DOHH2 (cell line): ENCODE data around the gene DCAF11.

Source experiments
- H3F3A ChIP-seq: fragments of 200-600 bp; sonication (generic), shearing (Covaris generic); 2 replicates; pipeline ENCODE4 v1.6.0; 2016; ENCODE audit warnings: antibody characterized with exemption, mild to moderate bottlenecking; ENCODE audit not compliant: control insufficient read depth, insufficient read depth
- H3K27ac ChIP-seq: fragments of 200-600 bp; sonication (generic); 2 replicates; pipeline ENCODE4 v1.5.1; 2014; ENCODE audit warnings: low read depth, mild to moderate bottlenecking, low read length, moderate library complexity
- H3K27me3 ChIP-seq: fragments of 200-600 bp; sonication (generic); 2 replicates; pipeline ENCODE4 v1.6.1; 2014; ENCODE audit warnings: mild to moderate bottlenecking, low read length, mixed read lengths; ENCODE audit not compliant: control insufficient read depth
- H3K36me3 ChIP-seq: fragments of 200-600 bp; sonication (generic); 2 replicates; pipeline ENCODE4 v1.6.1; 2014; ENCODE audit warnings: mild to moderate bottlenecking, low read length, moderate library complexity, mixed read lengths; ENCODE audit not compliant: control insufficient read depth
- H3K4me1 ChIP-seq: fragments of 200-600 bp; sonication (generic); 2 replicates; pipeline ENCODE4 v1.6.1; 2014; ENCODE audit warnings: mild to moderate bottlenecking, low read length, mixed read lengths; ENCODE audit not compliant: control insufficient read depth
- H3K4me2 ChIP-seq: fragments of 200-600 bp; sonication (generic); 2 replicates; pipeline ENCODE4 v1.6.0; 2014; ENCODE audit warnings: mild to moderate bottlenecking, low read length, moderate library complexity
- H3K4me3 ChIP-seq: fragments of 200-600 bp; sonication (generic); 2 replicates; pipeline ENCODE4 v1.5.1; 2014; ENCODE audit warnings: mild to moderate bottlenecking, low read length, mixed read lengths
- H3K79me2 ChIP-seq: fragments of 200-600 bp; sonication (generic); 2 replicates; pipeline ENCODE4 v1.6.1; 2014; ENCODE audit warnings: mild to moderate bottlenecking, low read length, mixed read lengths; ENCODE audit not compliant: control insufficient read depth
- H3K9me2 ChIP-seq: fragments of 200-600 bp; sonication (generic); replicated peaks from 2 replicates; pipeline ENCODE4 v1.6.1; 2014; ENCODE audit warnings: mild to moderate bottlenecking, low read length, mixed read lengths; ENCODE audit not compliant: control insufficient read depth
- H3K9me3 ChIP-seq: fragments of 200-600 bp; sonication (generic); 2 replicates; pipeline ENCODE4 v1.6.1; 2014; ENCODE audit warnings: antibody characterized with exemption, low read length, mixed read lengths; ENCODE audit not compliant: control insufficient read depth, insufficient read depth
- H4K20me1 ChIP-seq: fragments of 200-600 bp; sonication (generic); 2 replicates; pipeline ENCODE4 v1.6.0; 2014; ENCODE audit warnings: low read depth, mild to moderate bottlenecking, antibody characterized with exemption, low read length, moderate library complexity; ENCODE audit not compliant: control insufficient read depth, insufficient read depth
- EZH2phosphoT487 ChIP-seq: fragments of 200-600 bp; sonication (generic); IDR thresholded peaks from 2 replicates; pipeline ENCODE4 v1.6.1; 2017; ENCODE audit warnings: borderline replicate concordance, mild to moderate bottlenecking, antibody characterized with exemption, low read length, moderate library complexity, mixed read lengths
- TF ChIP-seq, protein P1 (sequence below): fragments of 200-600 bp; sonication (generic); IDR thresholded peaks from one replicate; pipeline ENCODE4 v1.5.1; 2014; ENCODE audit warnings: antibody characterized with exemption, mild to moderate bottlenecking, low read depth, low read length; ENCODE audit not compliant: poor library complexity, severe bottlenecking

DCAF11 gene

DNA sequence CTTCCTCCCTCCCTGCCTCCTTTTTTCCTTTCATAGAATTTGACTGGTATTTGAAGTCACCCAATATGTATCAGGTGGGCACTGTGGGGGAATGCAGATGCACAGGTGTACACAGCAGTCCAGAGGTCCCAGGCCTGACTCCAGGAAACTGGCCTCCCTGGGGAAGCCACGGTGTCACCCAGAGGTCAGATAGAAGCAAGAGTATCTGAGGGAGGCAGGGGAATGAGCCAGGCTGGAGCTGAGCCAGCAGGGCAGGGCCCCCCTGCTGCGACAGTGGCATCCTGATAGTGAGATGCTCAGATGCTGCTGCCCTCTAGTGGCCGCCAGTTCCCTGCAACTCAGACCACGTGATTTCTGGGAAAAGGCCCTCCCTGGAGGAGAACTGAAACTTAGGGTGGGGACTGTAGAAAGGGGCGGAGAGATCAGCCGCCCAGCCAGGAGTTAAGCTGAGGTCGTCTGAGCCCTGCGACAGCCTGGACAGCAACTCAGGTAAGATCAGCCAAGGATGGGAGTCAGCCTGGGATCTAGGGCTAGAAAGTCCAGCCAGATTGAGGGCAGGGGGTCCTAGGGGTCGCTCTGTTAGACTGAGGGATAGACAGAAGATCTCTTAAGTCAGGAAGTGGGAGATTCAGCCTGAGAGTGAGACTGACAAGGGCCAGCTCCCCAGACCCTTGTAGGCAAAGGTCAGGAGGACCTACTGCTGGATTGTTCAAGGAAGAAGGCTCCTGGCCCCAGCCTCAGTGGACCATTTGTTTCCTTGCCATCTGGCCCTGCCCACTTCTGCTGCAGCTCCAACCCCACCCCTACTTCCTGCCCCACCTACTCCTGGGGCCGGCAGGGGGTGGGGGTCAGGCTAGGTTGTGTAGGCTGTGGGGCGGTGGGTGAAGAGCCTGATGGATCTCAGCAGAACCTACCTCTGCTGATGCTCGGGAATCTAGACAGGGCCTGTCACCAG lies 46.5 kb downstream of the DCAF11 start, which contains the start of gene IRF9:
Gene IRF9, plus strand, starts transcription at position 416 of the 955 bp plus-strand sequence. CDS start 880 bp downstream, outside the sequence.
- Histone ChIP-seq H3K27ac (peak within 1 kb of the TSS; percentile 65), H3K9me3 (no peaks in the 10 kb centered on the region), H3K4me1 (peaks cover 17% of the 10 kb centered on the region), H3K9me2 (no peaks in the 10 kb centered on the region), H3F3A (no peaks in the 10 kb centered on the region), H3K36me3 (peaks cover 62% of the 10 kb centered on the region), H3K79me2 (peaks cover 7% of the 10 kb centered on the region), H3K4me2 (peak within 1 kb of the TSS; percentile 86), H3K27me3 (no peaks in the 10 kb centered on the region), H3K4me3 (peak within 1 kb of the TSS; percentile 74), H4K20me1 (no peaks in the 10 kb centered on the region)
- TF ChIP-seq, protein P1, sequence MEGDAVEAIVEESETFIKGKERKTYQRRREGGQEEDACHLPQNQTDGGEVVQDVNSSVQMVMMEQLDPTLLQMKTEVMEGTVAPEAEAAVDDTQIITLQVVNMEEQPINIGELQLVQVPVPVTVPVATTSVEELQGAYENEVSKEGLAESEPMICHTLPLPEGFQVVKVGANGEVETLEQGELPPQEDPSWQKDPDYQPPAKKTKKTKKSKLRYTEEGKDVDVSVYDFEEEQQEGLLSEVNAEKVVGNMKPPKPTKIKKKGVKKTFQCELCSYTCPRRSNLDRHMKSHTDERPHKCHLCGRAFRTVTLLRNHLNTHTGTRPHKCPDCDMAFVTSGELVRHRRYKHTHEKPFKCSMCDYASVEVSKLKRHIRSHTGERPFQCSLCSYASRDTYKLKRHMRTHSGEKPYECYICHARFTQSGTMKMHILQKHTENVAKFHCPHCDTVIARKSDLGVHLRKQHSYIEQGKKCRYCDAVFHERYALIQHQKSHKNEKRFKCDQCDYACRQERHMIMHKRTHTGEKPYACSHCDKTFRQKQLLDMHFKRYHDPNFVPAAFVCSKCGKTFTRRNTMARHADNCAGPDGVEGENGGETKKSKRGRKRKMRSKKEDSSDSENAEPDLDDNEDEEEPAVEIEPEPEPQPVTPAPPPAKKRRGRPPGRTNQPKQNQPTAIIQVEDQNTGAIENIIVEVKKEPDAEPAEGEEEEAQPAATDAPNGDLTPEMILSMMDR, result peak; percentile 97
- no peak for TF ChIP-seq EZH2phosphoT487

DNA sequence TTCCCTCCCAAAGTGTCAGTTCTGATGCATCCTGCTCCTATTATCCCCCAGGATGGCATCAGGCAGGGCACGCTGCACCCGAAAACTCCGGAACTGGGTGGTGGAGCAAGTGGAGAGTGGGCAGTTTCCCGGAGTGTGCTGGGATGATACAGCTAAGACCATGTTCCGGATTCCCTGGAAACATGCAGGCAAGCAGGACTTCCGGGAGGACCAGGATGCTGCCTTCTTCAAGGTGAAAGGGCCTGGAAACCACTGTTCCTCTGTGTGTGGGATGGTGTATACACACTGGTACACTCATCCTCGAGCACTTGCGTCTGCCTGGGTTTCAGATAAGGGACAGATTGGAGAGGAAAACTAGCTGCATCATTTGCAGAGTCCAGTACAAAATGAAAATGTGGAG lies 47.5 kb downstream of the DCAF11 start:
- Histone ChIP-seq H3K4me1 (peaks cover 17% of the 10 kb centered on the region), H3K9me3 (no peaks in the 10 kb centered on the region), H3K27me3 (no peaks in the 10 kb centered on the region), H3K27ac (peak overlapping the region; percentile 65; the same call in 1 of the 2 replicates), H3F3A (no peaks in the 10 kb centered on the region), H3K79me2 (peaks cover 7% of the 10 kb centered on the region), H3K4me2 (peak overlapping the region; percentile 86), H3K9me2 (no peaks in the 10 kb centered on the region), H4K20me1 (no peaks in the 10 kb centered on the region), H3K4me3 (peak overlapping the region; percentile 74), H3K36me3 (peaks cover 60% of the 10 kb centered on the region)
- TF ChIP-seq, protein P1, result no peak
- no peak for TF ChIP-seq EZH2phosphoT487

DNA sequence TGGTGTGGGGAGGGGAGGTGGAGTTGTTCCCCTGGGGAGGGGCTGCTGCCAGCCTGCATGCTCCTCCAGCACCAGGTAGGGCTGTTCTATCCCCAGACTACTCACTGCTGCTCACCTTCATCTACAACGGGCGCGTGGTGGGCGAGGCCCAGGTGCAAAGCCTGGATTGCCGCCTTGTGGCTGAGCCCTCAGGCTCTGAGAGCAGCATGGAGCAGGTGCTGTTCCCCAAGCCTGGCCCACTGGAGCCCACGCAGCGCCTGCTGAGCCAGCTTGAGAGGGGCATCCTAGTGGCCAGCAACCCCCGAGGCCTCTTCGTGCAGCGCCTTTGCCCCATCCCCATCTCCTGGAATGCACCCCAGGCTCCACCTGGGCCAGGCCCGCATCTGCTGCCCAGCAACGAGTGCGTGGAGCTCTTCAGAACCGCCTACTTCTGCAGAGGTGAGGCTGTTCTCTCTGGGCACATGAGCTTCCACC lies 50.0 kb downstream of the DCAF11 start:
- H3K27ac ChIP-seq, result no peak overlapping the region
- H3K4me3 ChIP-seq, result no peak overlapping the region
- H3K36me3 ChIP-seq, result peaks cover 45% of the 10 kb centered on the region
- no peaks in the 10 kb centered on the region for H3K27me3 ChIP-seq
- no peak overlapping the region for H3K4me2 ChIP-seq
- peaks cover 17% of the 10 kb centered on the region for H3K4me1 ChIP-seq
- 0 out of 2 replicates have a peak, but pooled peaks cover 3% of the 10 kb centered on the region for H3F3A ChIP-seq
- H4K20me1 ChIP-seq, result no peaks in the 10 kb centered on the region
- TF ChIP-seq, protein P1, result no peak
- no peak for TF ChIP-seq EZH2phosphoT487
- H3K9me3 ChIP-seq, result no peaks in the 10 kb centered on the region
- H3K79me2 ChIP-seq, result peaks cover 7% of the 10 kb centered on the region
- H3K9me2 ChIP-seq, result no peaks in the 10 kb centered on the region
